MCF 10A (cell line): ENCODE results near the gene IL5RA. TPM values are rescaled to one million over a fixed set of nuclear protein-coding genes. Genes with fewer than 3 reads are reported as not detected.

Source experiments
- BruUV-seq: library from RNA; stranded (reverse); fragments of 400-500 nt; replicated peaks from 2 replicates; lab custom pipeline; 2021; lab: Mats Ljungman, UMichigan
- CTCF ChIA-PET: fragments of 300-600 bp; sonication (Branson Sonifier 250); formaldehyde crosslinking; extraction: SDS; loops from one replicate; lab custom pipeline; 2021; ENCODE audit warnings: antibody characterized with exemption, inconsistent platforms; lab: Yijun Ruan, JAX
- POLR2A ChIA-PET: fragments of 300-600, 350-650 bp; sonication (Branson Sonifier 250); formaldehyde crosslinking; extraction: SDS; loops from one replicate; lab custom pipeline; 2020; ENCODE audit warnings: antibody characterized with exemption, inconsistent platforms; lab: Yijun Ruan, JAX
- DNase-seq: peaks from one replicate; pipeline ENCODE4 v3.0.0-alpha.2; 2018; ENCODE audit not compliant: unreplicated experiment
- H3K27ac Mint-ChIP-seq: one replicate; pipeline ENCODE4 v1.8.0; 2022; ENCODE audit warnings: mild to moderate bottlenecking, low read depth, mixed read lengths; ENCODE audit not compliant: unreplicated experiment
- H3K27me3 Mint-ChIP-seq: one replicate; pipeline ENCODE4 v1.8.0; 2022; ENCODE audit warnings: mixed read lengths; ENCODE audit not compliant: insufficient read depth, unreplicated experiment
- H3K36me3 Mint-ChIP-seq: one replicate; pipeline ENCODE4 v1.8.0; 2022; ENCODE audit warnings: mild to moderate bottlenecking, moderate library complexity, mixed read lengths; ENCODE audit not compliant: insufficient read depth, unreplicated experiment
- H3K4me1 Mint-ChIP-seq: one replicate; pipeline ENCODE4 v1.8.0; 2022; ENCODE audit warnings: mixed read lengths; ENCODE audit not compliant: insufficient read depth, unreplicated experiment
- H3K4me3 Mint-ChIP-seq: one replicate; pipeline ENCODE4 v1.8.0; 2022; ENCODE audit warnings: mild to moderate bottlenecking, moderate library complexity, mixed read lengths; ENCODE audit not compliant: unreplicated experiment
- H3K9me3 Mint-ChIP-seq: one replicate; pipeline ENCODE4 v1.8.0; 2022; ENCODE audit warnings: mixed read lengths; ENCODE audit not compliant: unreplicated experiment
- intact Hi-C: fragments of 100-400 bp; cut with micrococcal nuclease; formaldehyde crosslinking; loops from 2 replicates; pipeline ENCODE4 v1.14.1; 2022
- total RNA-seq: library from RNA; stranded (reverse); gene quantifications from 2 replicates; pipeline ENCODE4 v1.2.3, GENCODE V29; 2022
- TF ChIP-seq, protein P1 (sequence below): fragments of 200-600 bp; IDR thresholded peaks from one replicate; pipeline ENCODE4 v1.8.0; 2022; ENCODE audit warnings: antibody characterized with exemption, mild to moderate bottlenecking; ENCODE audit not compliant: unreplicated experiment

The IL5RA gene
- total RNA-seq, 1 experiment from 2014 or later, result not detected

DNA sequence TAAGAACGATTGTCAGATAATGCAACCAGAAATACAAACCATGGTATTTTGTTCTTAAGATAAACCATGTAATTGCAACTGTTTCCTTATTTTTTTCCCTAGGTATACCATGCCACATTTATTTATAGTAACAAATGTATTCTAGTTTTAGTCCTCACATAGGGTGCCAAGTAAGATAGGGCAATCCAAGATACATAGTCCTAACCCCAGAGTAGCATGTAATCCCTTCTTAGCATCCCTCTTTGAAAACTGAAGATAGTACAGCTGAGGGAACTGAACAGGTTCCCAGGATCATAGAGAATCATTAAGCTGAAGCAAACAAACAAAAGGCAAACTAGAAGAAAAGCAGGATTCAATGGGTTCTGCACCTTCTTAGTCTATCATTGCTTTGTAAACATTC is 41.3 kb upstream of the IL5RA start:
- no peak for DNase-seq
- H3K4me3 Mint-ChIP-seq, result no peak overlapping the region
- no peaks in the 10 kb centered on the region for H3K27me3 Mint-ChIP-seq
- CTCF ChIA-PET, result interaction anchor here (0.6 kb wide), 2 partner anchors 13 to 124 kb away, joined by 3 to 5 read pairs; no protein-coding TSS in a partner anchor
- H3K27ac Mint-ChIP-seq, result no peak overlapping the region
- H3K9me3 Mint-ChIP-seq, result no peaks in the 10 kb centered on the region
- POLR2A ChIA-PET, result interaction anchor here (1.5 kb wide), 1 partner anchor 9 kb away, joined by 3 read pairs; no protein-coding TSS in a partner anchor
- TF ChIP-seq, protein P1, sequence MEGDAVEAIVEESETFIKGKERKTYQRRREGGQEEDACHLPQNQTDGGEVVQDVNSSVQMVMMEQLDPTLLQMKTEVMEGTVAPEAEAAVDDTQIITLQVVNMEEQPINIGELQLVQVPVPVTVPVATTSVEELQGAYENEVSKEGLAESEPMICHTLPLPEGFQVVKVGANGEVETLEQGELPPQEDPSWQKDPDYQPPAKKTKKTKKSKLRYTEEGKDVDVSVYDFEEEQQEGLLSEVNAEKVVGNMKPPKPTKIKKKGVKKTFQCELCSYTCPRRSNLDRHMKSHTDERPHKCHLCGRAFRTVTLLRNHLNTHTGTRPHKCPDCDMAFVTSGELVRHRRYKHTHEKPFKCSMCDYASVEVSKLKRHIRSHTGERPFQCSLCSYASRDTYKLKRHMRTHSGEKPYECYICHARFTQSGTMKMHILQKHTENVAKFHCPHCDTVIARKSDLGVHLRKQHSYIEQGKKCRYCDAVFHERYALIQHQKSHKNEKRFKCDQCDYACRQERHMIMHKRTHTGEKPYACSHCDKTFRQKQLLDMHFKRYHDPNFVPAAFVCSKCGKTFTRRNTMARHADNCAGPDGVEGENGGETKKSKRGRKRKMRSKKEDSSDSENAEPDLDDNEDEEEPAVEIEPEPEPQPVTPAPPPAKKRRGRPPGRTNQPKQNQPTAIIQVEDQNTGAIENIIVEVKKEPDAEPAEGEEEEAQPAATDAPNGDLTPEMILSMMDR, result no peak
- no TSS peak for BruUV-seq
- intact Hi-C loops, result no loop called here
- no peaks in the 10 kb centered on the region for H3K4me1 Mint-ChIP-seq
- peaks cover 97% of the 10 kb centered on the region for H3K36me3 Mint-ChIP-seq

DNA sequence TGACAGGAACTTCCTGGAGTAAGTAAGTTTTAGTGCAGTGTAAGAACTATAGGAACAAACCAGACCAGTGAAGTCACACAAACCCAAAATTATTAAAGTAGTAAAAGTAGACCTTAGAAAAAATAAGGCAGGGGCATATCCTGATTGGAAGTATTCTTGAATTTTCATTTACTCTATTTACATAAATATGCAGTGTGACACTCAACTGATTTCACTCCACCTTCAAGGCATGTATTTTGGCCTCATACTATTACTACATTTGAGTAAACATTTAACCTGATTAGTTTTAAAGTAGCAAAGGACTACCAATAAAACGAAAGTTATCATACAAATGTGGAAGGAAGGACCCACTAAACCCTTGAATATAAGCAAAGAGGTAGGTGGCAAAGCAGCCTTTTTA is 39.4 kb upstream of the IL5RA start:
- no peak for DNase-seq
- no peaks in the 10 kb centered on the region for H3K9me3 Mint-ChIP-seq
- ChIA-PET CTCF (no interaction called here), POLR2A (no interaction called here)
- H3K4me1 Mint-ChIP-seq, result no peaks in the 10 kb centered on the region
- TF ChIP-seq, protein P1, result no peak
- no peak overlapping the region for H3K27ac Mint-ChIP-seq
- no TSS peak for BruUV-seq
- peaks cover 97% of the 10 kb centered on the region for H3K36me3 Mint-ChIP-seq
- H3K27me3 Mint-ChIP-seq, result no peaks in the 10 kb centered on the region
- H3K4me3 Mint-ChIP-seq, result no peak overlapping the region
- intact Hi-C loops, result no loop called here

DNA sequence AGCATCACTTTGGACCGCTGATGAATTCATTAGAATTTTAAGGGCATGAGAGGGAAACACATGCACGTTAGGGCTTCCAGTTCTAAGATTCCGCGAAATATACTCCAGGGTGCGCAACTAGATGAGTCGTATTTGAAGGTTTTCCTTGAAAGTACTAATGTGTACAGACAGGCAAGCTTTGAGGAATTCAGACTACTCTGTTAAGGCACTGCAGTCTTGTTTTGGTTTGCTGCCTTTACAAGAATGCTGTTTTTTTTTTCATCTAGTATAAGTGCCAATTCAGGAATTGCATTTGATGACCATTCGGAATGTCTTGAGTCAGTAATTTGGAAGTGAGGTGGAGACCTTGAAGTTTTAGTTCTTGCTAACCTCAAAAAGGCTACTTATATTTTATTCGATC is 35.7 kb upstream of the IL5RA start:
- TF ChIP-seq, protein P1, result no peak
- ChIA-PET POLR2A (interaction anchor here (2.2 kb wide), 1 partner anchor 8 kb away, joined by 10 read pairs; no protein-coding TSS in a partner anchor), CTCF (interaction anchor here (0.9 to 2.0 kb wide), 2 partner anchors 18 to 26 kb away, joined by 3 to 6 read pairs; no protein-coding TSS in a partner anchor)
- H3K9me3 Mint-ChIP-seq, result no peaks in the 10 kb centered on the region
- H3K27me3 Mint-ChIP-seq, result no peaks in the 10 kb centered on the region
- H3K36me3 Mint-ChIP-seq, result peaks cover 98% of the 10 kb centered on the region
- DNase-seq, result no peak
- H3K4me3 Mint-ChIP-seq, result no peak overlapping the region
- H3K4me1 Mint-ChIP-seq, result no peaks in the 10 kb centered on the region
- H3K27ac Mint-ChIP-seq, result peak overlapping the region; percentile 6
- intact Hi-C loops, result no loop called here
- no TSS peak for BruUV-seq

DNA sequence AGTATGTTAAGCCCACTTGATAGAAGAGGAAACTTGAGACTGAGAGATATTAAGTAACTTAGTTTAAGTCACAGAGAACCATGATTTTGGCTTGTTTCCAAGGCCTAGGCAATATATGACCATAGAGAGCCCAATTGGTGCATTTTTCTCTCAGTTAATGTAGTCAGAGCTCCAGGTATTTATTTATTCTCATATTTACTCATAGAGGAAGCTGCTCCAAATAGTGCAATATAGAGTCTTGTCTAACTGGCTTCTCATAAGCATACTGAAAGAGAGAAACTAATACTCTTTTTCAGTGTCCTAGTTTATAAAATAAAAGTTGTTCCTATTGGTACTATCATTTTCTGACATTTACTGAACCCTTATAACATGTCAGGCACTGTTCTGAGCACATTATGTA is 31.8 kb upstream of the IL5RA start:
- no peak overlapping the region for H3K27ac Mint-ChIP-seq
- H3K27me3 Mint-ChIP-seq, result no peaks in the 10 kb centered on the region
- ChIA-PET POLR2A (interaction anchor here (0.6 to 1.6 kb wide), 5 partner anchors 8 to 1089 kb away, joined by 3 to 7 read pairs (median 3); no protein-coding TSS in a partner anchor), CTCF (no interaction called here)
- H3K4me3 Mint-ChIP-seq, result no peak overlapping the region
- peaks cover 98% of the 10 kb centered on the region for H3K36me3 Mint-ChIP-seq
- TF ChIP-seq, protein P1, result no peak
- H3K4me1 Mint-ChIP-seq, result no peaks in the 10 kb centered on the region
- no TSS peak for BruUV-seq
- no peak for DNase-seq
- H3K9me3 Mint-ChIP-seq, result no peaks in the 10 kb centered on the region
- intact Hi-C loops, result no loop called here
